DOHH2 (cell line): Measurements from ENCODE around the gene NKAIN2.

Source experiments
- CTCF ChIP-seq: fragments of 200-600 bp; sonication (generic); IDR thresholded peaks from one replicate; pipeline ENCODE4 v1.5.1; 2014; ENCODE audit warnings: antibody characterized with exemption, mild to moderate bottlenecking, low read depth, low read length; ENCODE audit not compliant: poor library complexity, severe bottlenecking
- EZH2phosphoT487 ChIP-seq: fragments of 200-600 bp; sonication (generic); IDR thresholded peaks from 2 replicates; pipeline ENCODE4 v1.6.1; 2017; ENCODE audit warnings: borderline replicate concordance, mild to moderate bottlenecking, antibody characterized with exemption, low read length, moderate library complexity, mixed read lengths

- TF ChIP-seq CTCF (no peak), EZH2phosphoT487 (no peak)
Measured at GRCh38 chr6:124334359-124334758, 530.7 kb downstream of the NKAIN2 start.
